Measurements from ENCODE around the gene NECTIN4. TPM values are rescaled to one million over a fixed set of nuclear protein-coding genes. Genes with fewer than 3 reads are reported as not detected.

NECTIN4 gene
- total and polyA plus RNA-seq, 10 of the 15 experiments (the other 5 are each of a cell fraction or from before 2014, with no cell fraction given): 2.8 to 8.7 (median 3.7) TPM

- TF ChIP-seq USF2 (IDR thresholded peaks at IDR 0.05; ENCODE audit: borderline replicate concordance, low read depth, low read length): no peak
- TF ChIP-seq EED (IDR thresholded peaks at IDR 0.05; ENCODE audit: low read depth): no peak
- no peak for TF ChIP-seq EP300 (IDR thresholded peaks at IDR 0.05; ENCODE audit: borderline replicate concordance in 1 of 2, control insufficient read depth in 1 of 2, low read depth in 2 of 2, low read length in 2 of 2)
Observed at GRCh38 chr1:161039154-161039545, 50.2 kb downstream of the NECTIN4 start (continued).

GRCh38 chr1:161038523-161039153, 50.7 kb downstream of the NECTIN4 start, which contains the start of gene TSTD1:
Gene TSTD1, minus strand, starts transcription at chr1:161038964. Its CDS starts 75 bp downstream, at chr1:161038889.
- Histone ChIP-seq H3K4me3 (peak within 1 kb of the TSS; percentile 87), H3K9me3 (replicated peaks; ENCODE audit: control insufficient read depth, insufficient read depth, low read length) (no peaks in the 10 kb centered on the region), H3K4me2 (ENCODE audit: control insufficient read depth, insufficient read depth) (peak within 1 kb of the TSS; percentile 57), H2AFZ (ENCODE audit: control insufficient read depth, low read depth, low read length) (peak within 1 kb of the TSS; percentile 83), H4K20me1 (ENCODE audit: control insufficient read depth, insufficient read depth) (no peaks in the 10 kb centered on the region), H3K27me3 (replicated peaks in 1 of 2; ENCODE audit: control insufficient read depth in 2 of 2, insufficient read depth in 2 of 2, low read length in 1 of 2) (no peaks in the 10 kb centered on the region), H3K79me2 (ENCODE audit: control insufficient read depth, insufficient read depth, low read length) (peaks cover 10% of the 10 kb centered on the region), H3K27ac (ENCODE audit: control insufficient read depth, insufficient read depth) (peak within 1 kb of the TSS; percentile 69), H3K9ac (ENCODE audit: control insufficient read depth, insufficient read depth, low read length) (peak within 1 kb of the TSS; percentile 41), H3K4me1 (ENCODE audit: control insufficient read depth, insufficient read depth, low read length) (peaks cover 12% of the 10 kb centered on the region), H3K36me3 (ENCODE audit: control insufficient read depth in 2 of 2, insufficient read depth in 2 of 2, low read length in 1 of 2) (peaks cover 22 to 34% of the 10 kb centered on the region in 2 experiments)
- ChIA-PET POLR2A (interaction anchor here (0.7 to 2.2 kb wide), 13 partner anchors 8 to 331 kb away, joined by 3 to 21 read pairs (median 4); partner anchors contain the start of genes ARHGAP30 and F11R), SMC1A (ENCODE audit: uncharacterized antibody, unreplicated experiment) (interaction anchor here (0.8 to 6.3 kb wide), 11 partner anchors 9 to 83 kb away, joined by 3 to 51 read pairs (median 4); partner anchors contain the start of gene F11R), RAD21 (ENCODE audit: unreplicated experiment) (interaction anchor here (1.0 to 4.2 kb wide), 9 partner anchors 9 to 58 kb away, joined by 3 to 22 read pairs (median 9); partner anchors contain the start of genes ARHGAP30 and F11R), CTCF (interaction anchor here (0.9 to 11.1 kb wide), 13 partner anchors 9 to 127 kb away, joined by 3 to 181 read pairs (median 6); partner anchors contain the start of genes ARHGAP30, F11R, KLHDC9 and PPOX)
- WGBS (ENCODE audit: insufficient coverage, insufficient replicate concordance, low lambda C conversion rate, missing lambda C conversion rate): 7% methylated on average over 54 of the region's 54 CpGs
- ATAC-seq (peak; percentile 94), DNase-seq (ENCODE audit: low read depth, low spot score) (no peak), FAIRE-seq (peak; percentile 86)
- intact Hi-C loops (cut with micrococcal nuclease; ENCODE audit: unreplicated experiment): no loop called here
- in situ Hi-C loops (cut with MboI): no loop called here
- TSS peak; percentile 54 for BruUV-seq (replicated peaks)
- no peak for TF ChIP-seq SMC3 (IDR thresholded peaks at IDR 0.05; ENCODE audit: borderline replicate concordance, low read length)
- TF ChIP-seq JUNB (IDR thresholded peaks at IDR 0.05): no peak; the same call in 1 of the 2 replicates
- TF ChIP-seq ATF2 (IDR thresholded peaks at IDR 0.05; ENCODE audit: low read length): no peak; the same call in 1 of the 2 replicates
- 0 out of 2 replicates have a peak, but pooled peaks have one; percentile 22 for TF ChIP-seq E2F4 (IDR thresholded peaks at IDR 0.05; ENCODE audit: low read depth, low read length)
- peak; percentile 50; the same call in 1 of the 2 replicates for TF ChIP-seq NKRF (conservative IDR thresholded peaks at IDR 0.05)
- TF ChIP-seq USF1 (IDR thresholded peaks at IDR 0.05; ENCODE audit: borderline replicate concordance, extremely low read length, insufficient read depth, low read depth, low read length): no peak
- no peak for TF ChIP-seq STAT1 (conservative IDR thresholded peaks at IDR 0.05)
- TF ChIP-seq IRF5 (IDR thresholded peaks at IDR 0.05; ENCODE audit: borderline replicate concordance): no peak
- TF ChIP-seq FOXK2 (IDR thresholded peaks at IDR 0.05): no peak

Data from GM12878 (cell line).